Ishikawa (cell line): ENCODE data around the gene AURKB.
A peak's percentile ranks its signal among the peaks of the same experiment; 100 is the strongest.

Experiments used
- CEBPB ChIP-seq: IDR thresholded peaks from 2 replicates; pipeline ENCODE4 v1.6.1; 2012
- CREB1 ChIP-seq: IDR thresholded peaks from 2 replicates; pipeline ENCODE4 v1.6.1; 2012; ENCODE audit warnings: low read depth
- EGR1 ChIP-seq: IDR thresholded peaks from 2 replicates; pipeline ENCODE4 v1.6.1; 2012
- EP300 ChIP-seq: IDR thresholded peaks from 2 replicates; pipeline ENCODE4 v1.6.1; 2012; ENCODE audit warnings: borderline replicate concordance
- FOXM1 ChIP-seq: IDR thresholded peaks from 2 replicates; pipeline ENCODE4 v1.6.1; 2012; ENCODE audit warnings: low read depth, borderline replicate concordance
- MAX ChIP-seq: IDR thresholded peaks from 2 replicates; pipeline ENCODE4 v1.6.1; 2012
- RAD21 ChIP-seq: IDR thresholded peaks from 2 replicates; pipeline ENCODE4 v1.6.1; 2012; ENCODE audit warnings: low read depth
- REST ChIP-seq: IDR thresholded peaks from 2 replicates; pipeline ENCODE4 v1.6.1; 2012; ENCODE audit warnings: low read depth, mild to moderate bottlenecking
- TAF1 ChIP-seq: IDR thresholded peaks from 2 replicates; pipeline ENCODE4 v1.6.1; 2012; ENCODE audit warnings: low read depth, mild to moderate bottlenecking
- TCF12 ChIP-seq: IDR thresholded peaks from 2 replicates; pipeline ENCODE4 v1.6.1; 2012; ENCODE audit warnings: low read depth
- ZBTB7A ChIP-seq: IDR thresholded peaks from 2 replicates; pipeline ENCODE4 v1.6.1; 2012; ENCODE audit warnings: low read depth

- peak; percentile 32; the same call in 1 of the 2 replicates for TF ChIP-seq RAD21
- TF ChIP-seq EGR1, result no peak
- TF ChIP-seq TAF1, result no peak
- TF ChIP-seq ZBTB7A, result no peak
- no peak for TF ChIP-seq CREB1
- no peak for TF ChIP-seq EP300
- TF ChIP-seq FOXM1, result no peak
- TF ChIP-seq REST, result no peak
- no peak for TF ChIP-seq MAX
- TF ChIP-seq CEBPB, result no peak
- TF ChIP-seq TCF12, result no peak
Measured at GRCh38 chr17:8253801-8254200, 43.4 kb upstream of the AURKB start.
